Endothelial cell of umbilical vein (primary cell): Measurements from ENCODE around the gene PSMD5. TPM values are rescaled to one million over a fixed set of nuclear protein-coding genes. Genes with fewer than 3 reads are reported as not detected.

Experiments
- BruUV-seq: library from RNA; stranded (reverse); fragments of 400-500 nt; replicated peaks from 2 replicates; lab custom pipeline; 2021; lab: Mats Ljungman, UMichigan
- CTCF ChIA-PET: fragments of 300-600, 350-600 bp; sonication (Branson Sonifier 250); formaldehyde crosslinking; loops from one replicate; lab custom pipeline; 2021; ENCODE audit warnings: antibody characterized with exemption, inconsistent platforms; lab: Charles Lee
- POLR2A ChIA-PET: fragments of 300-600, 350-600 bp; sonication (Branson Sonifier 250); formaldehyde crosslinking; loops from one replicate; lab custom pipeline; 2021; ENCODE audit warnings: antibody characterized with exemption, inconsistent platforms; lab: Charles Lee
- DNase-seq: peaks from one replicate; pipeline ENCODE4 v3.0.0-alpha.2; 2011; ENCODE audit warnings: low read depth, low spot score
- FAIRE-seq: peaks from 2 replicates; lab custom pipeline; 2011; peaks lifted over from hg19 to GRCh38; lab: Jason Lieb, UNC
- H2AFZ ChIP-seq: 2 replicates; pipeline ENCODE4 v1.6.0; 2012; ENCODE audit warnings: low read depth, low read length, control low read depth, inconsistent platforms
- H3K27ac ChIP-seq: 2 replicates; pipeline ENCODE4 v1.5.1; 2011; ENCODE audit warnings: low read depth, mild to moderate bottlenecking, control low read depth, low read length, moderate library complexity; ENCODE audit not compliant: insufficient read depth
- H3K27me3 ChIP-seq, 2 experiments: 2 replicates each; pipeline versions ENCODE4 v1.6.0 to v1.6.1; 2011; ENCODE audit warnings: low read length in 2 of 2, mixed read lengths in 1 of 2; ENCODE audit not compliant: control insufficient read depth in 2 of 2, insufficient read depth in 2 of 2
- H3K36me3 ChIP-seq, 2 experiments: 2 replicates in 1 of 2; 3 replicates in 1 of 2; pipeline ENCODE4 v1.5.1; 2011; ENCODE audit warnings: low read length in 2 of 2, mild to moderate bottlenecking in 1 of 2, moderate library complexity in 1 of 2; ENCODE audit not compliant: control insufficient read depth in 2 of 2, insufficient read depth in 2 of 2; ENCODE audit errors: extremely low read depth in 1 of 2
- H3K4me1 ChIP-seq: 3 replicates; pipeline ENCODE4 v1.5.1; 2011; ENCODE audit warnings: mild to moderate bottlenecking, low read length; ENCODE audit not compliant: control insufficient read depth, insufficient read depth; ENCODE audit errors: extremely low read depth
- H3K4me2 ChIP-seq: 2 replicates; pipeline ENCODE4 v1.6.1; 2011; ENCODE audit warnings: low read length, control low read depth, mixed read lengths; ENCODE audit not compliant: insufficient read depth
- H3K4me3 ChIP-seq, 3 experiments: fragments of 200-600 bp in 1 of 3; sonication (generic), shearing (Covaris generic) in 1 of 3; replicated peaks in 1 of 3; 2 replicates each; pipeline ENCODE4 v1.5.1; 2011 to 2016; ENCODE audit warnings: control low read depth in 3 of 3, low read length in 3 of 3, mild to moderate bottlenecking in 2 of 3, inconsistent platforms in 1 of 3, low read depth in 1 of 3, moderate library complexity in 1 of 3; ENCODE audit not compliant: insufficient read depth in 1 of 3
- H3K79me2 ChIP-seq: 2 replicates; pipeline ENCODE4 v1.6.0; 2012; ENCODE audit warnings: low read length, inconsistent platforms; ENCODE audit not compliant: control insufficient read depth, insufficient read depth
- H3K9ac ChIP-seq: replicated peaks from 2 replicates; pipeline ENCODE3; 2011; ENCODE audit warnings: low read length, control low read depth; ENCODE audit not compliant: insufficient read depth; ENCODE audit errors: extremely low read depth
- H3K9me1 ChIP-seq: replicated peaks from 3 replicates; pipeline ENCODE4 v1.6.0; 2011; ENCODE audit warnings: mild to moderate bottlenecking, low read length; ENCODE audit not compliant: control insufficient read depth, insufficient read depth; ENCODE audit errors: extremely low read depth
- H3K9me3 ChIP-seq: replicated peaks from 2 replicates; pipeline ENCODE4 v1.5.1; 2012; ENCODE audit warnings: low read length, inconsistent platforms; ENCODE audit not compliant: control insufficient read depth, insufficient read depth
- H4K20me1 ChIP-seq: replicated peaks from 2 replicates; pipeline ENCODE3; 2011; ENCODE audit warnings: mild to moderate bottlenecking, low read length; ENCODE audit not compliant: control insufficient read depth, insufficient read depth; ENCODE audit errors: extremely low read depth
- CTCF ChIP-seq, 2 donors: IDR thresholded peaks; 1 replicate in 1 of 2; 2 replicates in 1 of 2; pipeline ENCODE4 v1.5.1; 2011; ENCODE audit warnings: low read length in 2 of 2, mild to moderate bottlenecking in 2 of 2, moderate library complexity in 2 of 2, control low read depth in 1 of 2, inconsistent platforms in 1 of 2, low read depth in 1 of 2; ENCODE audit not compliant: insufficient read depth in 1 of 2; ENCODE audit errors: extremely low read depth in 1 of 2
- EZH2 ChIP-seq: IDR thresholded peaks from 2 replicates; pipeline ENCODE4 v1.6.1; 2012; ENCODE audit warnings: borderline replicate concordance, low read depth, mild to moderate bottlenecking, moderate library complexity, low read length, inconsistent platforms; ENCODE audit not compliant: severe bottlenecking
- FOS ChIP-seq: IDR thresholded peaks from 2 replicates; pipeline ENCODE4 v1.6.1; 2011; ENCODE audit warnings: mild to moderate bottlenecking, low read length, moderate library complexity, borderline replicate concordance; ENCODE audit not compliant: insufficient read depth
- GATA2 ChIP-seq: IDR thresholded peaks from 2 replicates; pipeline ENCODE4 v1.7.0; 2011; ENCODE audit warnings: low read depth, mild to moderate bottlenecking, moderate library complexity, mixed read lengths, low read length; ENCODE audit not compliant: insufficient read length, insufficient read depth
- JUN ChIP-seq: IDR thresholded peaks from 2 replicates; pipeline ENCODE4 v1.6.1; 2011; ENCODE audit warnings: borderline replicate concordance, low read depth; ENCODE audit not compliant: insufficient read length, insufficient read depth
- MYC ChIP-seq: IDR thresholded peaks from one replicate; pipeline ENCODE4 v1.6.1; 2011; ENCODE audit warnings: mild to moderate bottlenecking, low read depth, low read length
- POLR2A ChIP-seq: IDR thresholded peaks from 2 replicates; pipeline ENCODE4 v1.6.1; 2012; ENCODE audit warnings: low read depth, mild to moderate bottlenecking, control low read depth, low read length
- POLR2AphosphoS5 ChIP-seq: IDR thresholded peaks from 2 replicates; pipeline ENCODE4 v1.6.1; 2012; ENCODE audit warnings: low read depth, mild to moderate bottlenecking, control low read depth, low read length, moderate library complexity; ENCODE audit not compliant: insufficient read depth
- dilution Hi-C: fragments of 300-500 bp; cut with MboI; formaldehyde crosslinking; loops from one replicate; pipeline ENCODE4 v1.15.0; 2019; ENCODE audit warnings: low sequenced_read_pairs; ENCODE audit not compliant: extremely low pct_ligation_motif_present
- intact Hi-C: fragments of 100-400 bp; cut with micrococcal nuclease; formaldehyde crosslinking; loops from one replicate; pipeline ENCODE4 v1.10.0; 2022
- polyA plus RNA-seq, 4 experiments: library from polyadenylated mRNA; depleted of rRNA in 3 of 4; stranded (reverse) in 3 of 4; unstranded in 1 of 4; fragments of >200 nt; gene quantifications; 2 replicates each; pipeline versions ENCODE4 v1.2.1 to v1.2.3, GENCODE V29; 2011 to 2012; ENCODE audit warnings: missing spikeins in 1 of 4
- total RNA-seq: library from RNA; stranded (reverse); gene quantifications from 2 replicates; pipeline ENCODE4 v1.2.3, GENCODE V29; 2021
- TF ChIP-seq, protein P1 (sequence below): IDR thresholded peaks from 2 replicates; pipeline ENCODE4 v1.6.1; 2011; ENCODE audit not compliant: insufficient read depth, insufficient read length

The PSMD5 gene
- total and polyA plus RNA-seq, 2 donors (not counting 3 experiments of a cell fraction or from before 2014, with no cell fraction given), result 20.4 to 70.2 TPM

DNA sequence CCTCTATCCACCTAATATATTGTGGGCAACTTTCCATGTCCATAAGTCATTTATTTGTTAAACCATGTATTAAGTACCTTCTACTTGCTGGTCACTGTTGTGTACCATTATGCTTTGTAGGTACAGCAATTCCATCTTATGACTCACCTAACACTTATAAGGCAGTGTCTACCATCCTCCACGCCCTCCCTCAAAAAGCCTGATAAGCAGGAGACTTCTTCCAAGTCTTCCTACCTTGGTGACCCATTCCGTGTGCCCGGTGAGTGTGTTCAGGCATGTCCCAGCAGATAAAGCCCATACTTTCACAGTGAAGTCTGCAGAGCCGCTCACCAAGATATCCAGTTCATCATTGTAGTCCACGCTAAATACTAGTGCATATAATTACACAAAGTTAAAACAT lies 66.9 kb downstream of the PSMD5 start:
- Histone ChIP-seq H3K79me2 (peaks cover 6% of the 10 kb centered on the region), H3K4me2 (no peak overlapping the region), H3K9ac (no peak overlapping the region), H3K27me3 (no peaks in the 10 kb centered on the region), H3K4me1 (no peaks in the 10 kb centered on the region), H3K9me3 (no peaks in the 10 kb centered on the region), H4K20me1 (no peaks in the 10 kb centered on the region), H3K4me3 (no peak overlapping the region), H3K27ac (no peak overlapping the region), H3K36me3 (peaks cover 6 to 9% of the 10 kb centered on the region in 2 experiments), H2AFZ (no peak overlapping the region), H3K9me1 (no peaks in the 10 kb centered on the region)
- FAIRE-seq (no peak), DNase-seq (no peak)
- ChIA-PET CTCF (no interaction called here), POLR2A (no interaction called here)
- TF ChIP-seq FOS (no peak), JUN (no peak), POLR2AphosphoS5 (no peak), GATA2 (no peak), POLR2A (no peak), MYC (no peak), EZH2 (no peak), CTCF (IDR thresholded peaks at IDR 0.05; ENCODE audit: extremely low read depth in 1 of 2, insufficient read depth in 1 of 2, low read depth in 1 of 2, low read length in 2 of 2) (no peak)
- TF ChIP-seq, protein P1, sequence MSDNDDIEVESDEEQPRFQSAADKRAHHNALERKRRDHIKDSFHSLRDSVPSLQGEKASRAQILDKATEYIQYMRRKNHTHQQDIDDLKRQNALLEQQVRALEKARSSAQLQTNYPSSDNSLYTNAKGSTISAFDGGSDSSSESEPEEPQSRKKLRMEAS, result no peak
- dilution Hi-C loops (no loop called here), intact Hi-C loops (no loop called here)
- no TSS peak for BruUV-seq
